ENCODE measurements around the gene ZNF407.

The ZNF407 gene

DNA sequence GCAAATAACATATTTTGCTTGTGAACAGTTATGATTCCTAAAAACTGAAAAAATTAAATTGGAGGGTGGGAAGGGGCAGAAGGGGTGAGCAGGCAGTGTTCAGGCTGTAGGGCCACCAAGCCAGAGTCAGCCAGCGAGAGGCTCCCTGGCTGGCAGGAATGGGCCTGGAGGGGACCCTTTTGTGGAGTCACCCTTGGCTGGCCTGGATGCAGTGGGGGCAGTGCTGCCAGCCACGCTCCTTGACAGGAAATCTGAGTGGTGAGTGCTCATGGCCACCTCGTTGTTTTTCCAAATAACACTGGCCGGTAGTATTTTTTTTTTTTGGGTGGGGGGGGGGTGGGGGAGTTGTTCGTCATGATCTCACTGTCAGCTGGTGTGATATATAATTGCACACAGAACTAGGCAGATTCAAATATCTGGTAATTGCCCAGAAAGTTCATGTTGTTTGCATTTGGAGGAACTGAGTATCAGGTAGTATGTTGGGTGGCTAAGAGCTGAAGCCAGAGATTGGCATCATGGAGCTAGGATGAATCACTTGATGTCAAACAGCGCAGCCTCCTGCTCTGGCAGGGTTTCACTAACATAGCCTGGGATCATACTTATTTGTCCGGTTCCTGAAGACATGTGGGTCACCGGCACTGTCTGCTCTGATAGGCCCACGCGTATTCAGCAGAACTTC lies 451.2 kb downstream of the ZNF407 start:
- DNase-seq (ENCODE audit: low read depth in 3 of 3), result no peak

DNA sequence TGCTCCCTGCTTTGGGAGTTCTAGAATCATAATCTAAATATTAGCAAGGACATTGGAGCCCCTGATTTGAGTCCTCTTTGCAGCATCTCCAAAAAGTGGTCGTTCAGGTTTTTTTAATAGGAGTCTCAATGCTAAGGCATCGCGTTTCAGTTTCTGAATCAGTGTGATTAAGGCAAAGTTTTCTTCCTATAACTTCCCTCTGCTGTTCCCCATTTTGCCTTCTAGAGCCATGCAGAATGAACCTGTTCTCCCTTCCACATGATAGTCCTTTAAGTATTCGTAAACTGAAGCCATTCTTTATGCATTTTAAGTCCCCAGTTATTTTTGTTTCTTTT lies 451.8 kb downstream of the ZNF407 start:
- no peak for DNase-seq (ENCODE audit: low read depth in 3 of 3)

DNA sequence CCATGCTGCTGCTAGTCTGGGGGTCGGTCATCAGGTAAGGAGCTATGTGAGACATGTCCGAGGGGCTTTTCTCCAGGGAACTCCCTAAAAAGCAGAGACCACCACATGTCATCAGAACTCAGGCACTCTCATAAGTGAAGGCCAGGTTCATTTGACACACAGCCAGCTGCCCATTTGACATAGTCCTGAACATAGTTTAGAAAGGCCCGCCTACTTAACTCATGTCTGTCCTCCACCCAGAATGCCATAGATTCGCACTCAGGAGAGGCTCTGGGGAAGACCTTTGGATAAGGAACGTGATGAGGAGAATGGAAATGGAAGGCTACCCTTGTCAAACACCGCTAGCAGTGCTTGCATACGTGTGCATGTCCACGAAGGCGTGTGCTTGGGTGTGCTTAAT lies 454.1 kb downstream of the ZNF407 start:
- no peak for DNase-seq (ENCODE audit: low read depth in 3 of 3)

DNA sequence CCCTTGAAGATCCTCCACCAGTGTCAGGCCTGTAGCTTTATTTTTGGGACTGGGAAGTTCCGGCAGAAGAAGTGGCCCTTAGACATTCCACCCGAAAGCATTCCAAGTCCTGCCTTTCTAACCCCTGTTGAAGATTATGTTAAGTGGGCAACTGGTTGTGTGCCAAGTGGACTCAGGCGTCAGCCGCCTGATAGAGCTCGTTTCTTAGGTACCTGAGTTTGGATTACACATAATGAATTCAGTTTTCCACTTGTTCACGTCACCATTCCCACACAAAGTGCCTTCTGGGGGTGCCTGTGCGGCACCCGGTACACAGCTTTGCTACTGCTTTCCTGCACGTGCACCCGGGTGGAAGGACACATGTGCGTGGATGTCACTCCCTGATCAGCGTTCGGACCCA lies 454.8 kb downstream of the ZNF407 start:
- DNase-seq (ENCODE audit: low read depth in 3 of 3), result no peak

GRCh38 chr18:75053028-75053629 lies 455.5 kb downstream of the ZNF407 start:
- no peak for DNase-seq (ENCODE audit: low read depth in 3 of 3)

GRCh38 chr18:75054046-75054445 lies 456.4 kb downstream of the ZNF407 start:
- no peak for DNase-seq (ENCODE audit: low read depth in 3 of 3)

DNA sequence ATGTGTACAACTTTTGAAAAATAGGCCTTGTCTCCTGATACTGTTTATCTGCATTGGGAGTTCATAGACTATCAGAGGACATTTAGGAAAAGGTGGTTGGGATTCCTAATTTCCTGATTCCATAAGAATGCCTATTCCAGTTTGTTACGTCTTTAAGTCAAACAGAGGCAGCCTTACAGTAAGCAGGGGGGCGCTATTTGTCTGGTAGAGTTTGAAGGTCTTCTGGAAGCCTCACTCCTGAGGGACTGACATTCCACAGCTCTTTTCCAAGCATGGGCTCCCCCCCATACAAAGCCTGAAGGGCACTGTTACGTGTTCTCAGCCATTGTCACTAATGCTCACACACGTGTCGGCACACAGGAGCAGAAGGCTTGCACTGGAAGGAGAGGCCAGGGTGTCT lies 456.9 kb downstream of the ZNF407 start:
- DNase-seq (ENCODE audit: low read depth in 3 of 3), result no peak

GRCh38 chr18:75057169-75057960 lies 459.7 kb downstream of the ZNF407 start:
- no peak for DNase-seq (ENCODE audit: low read depth in 3 of 3)

DNA sequence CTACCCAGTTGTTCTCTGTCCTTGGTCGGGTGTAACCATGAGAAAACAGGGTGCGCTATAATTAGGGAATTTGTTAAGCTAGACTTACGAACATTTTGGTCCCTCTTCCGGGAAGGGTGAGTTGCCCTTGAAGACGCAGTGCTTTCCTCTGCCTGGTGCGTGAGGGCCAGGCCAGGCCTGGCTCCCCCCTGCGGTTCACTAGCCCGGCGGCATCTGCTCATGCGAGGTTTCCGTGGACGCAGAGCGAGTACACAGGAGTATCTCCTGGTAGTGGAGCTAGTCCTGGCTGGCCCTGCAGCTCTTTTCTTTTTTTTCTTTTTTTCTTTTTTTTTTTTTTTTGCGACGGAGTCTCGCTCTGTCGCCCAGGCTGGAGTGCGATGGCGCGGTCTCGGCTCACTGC lies 462.5 kb downstream of the ZNF407 start:
- no peak for DNase-seq (ENCODE audit: low read depth in 3 of 3)

- DNase-seq (ENCODE audit: low read depth in 3 of 3), result no peak
These were observed 464.7 kb downstream of the ZNF407 start for GRCh38 chr18:75062297-75062886.

- DNase-seq (ENCODE audit: low read depth in 3 of 3), result no peak
These were observed 465.5 kb downstream of the ZNF407 start for GRCh38 chr18:75063196-75063595.

GRCh38 chr18:75063615-75064512 lies 466.2 kb downstream of the ZNF407 start:
- no peak for DNase-seq (ENCODE audit: low read depth in 3 of 3)

- DNase-seq (ENCODE audit: low read depth in 3 of 3), result no peak
These were observed 466.8 kb downstream of the ZNF407 start for GRCh38 chr18:75064513-75064905.

- DNase-seq (ENCODE audit: low read depth in 3 of 3), result no peak
These were observed 467.8 kb downstream of the ZNF407 start for GRCh38 chr18:75065251-75066000.

DNA sequence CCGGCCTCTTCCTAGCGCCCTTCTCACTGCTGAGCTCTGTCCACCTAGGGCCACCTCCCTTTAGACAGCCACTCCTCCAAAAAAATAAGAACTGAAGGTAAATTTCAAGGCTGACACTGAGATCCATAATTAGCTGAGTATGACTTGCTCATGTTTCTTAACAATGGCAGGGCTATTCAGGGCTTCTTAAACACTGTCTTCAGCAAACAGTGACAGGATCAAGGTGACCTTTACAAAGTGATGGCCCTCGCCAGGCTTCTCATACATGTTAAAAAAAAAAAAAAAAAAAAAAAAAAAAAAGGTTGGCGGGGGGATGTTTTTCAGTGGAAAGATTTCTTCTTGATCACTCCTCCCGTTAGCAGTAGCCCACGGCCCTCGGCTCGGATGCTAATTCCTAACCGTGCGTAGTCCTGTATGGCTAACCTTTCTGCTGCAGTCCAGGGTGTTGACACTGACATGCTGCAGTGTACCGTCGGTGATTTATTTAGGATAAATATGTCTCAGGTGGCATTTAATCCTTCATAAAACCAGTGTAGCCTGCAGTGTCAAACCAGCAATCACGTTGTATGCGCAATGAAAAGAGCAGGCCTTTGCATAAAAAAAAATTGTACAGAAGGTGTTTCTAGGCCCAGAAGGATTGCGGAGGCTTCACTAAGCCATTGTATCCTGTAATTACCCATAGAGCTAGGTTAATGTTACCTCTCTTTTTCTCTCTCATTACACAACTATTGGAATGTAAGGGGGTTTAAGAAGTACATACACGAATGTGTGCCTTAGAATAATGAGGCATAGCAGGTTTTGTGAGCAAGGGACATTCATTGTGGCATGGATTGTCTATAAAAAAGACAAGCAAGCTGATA lies 468.6 kb downstream of the ZNF407 start:
- no peak for DNase-seq (ENCODE audit: low read depth in 3 of 3)

DNA sequence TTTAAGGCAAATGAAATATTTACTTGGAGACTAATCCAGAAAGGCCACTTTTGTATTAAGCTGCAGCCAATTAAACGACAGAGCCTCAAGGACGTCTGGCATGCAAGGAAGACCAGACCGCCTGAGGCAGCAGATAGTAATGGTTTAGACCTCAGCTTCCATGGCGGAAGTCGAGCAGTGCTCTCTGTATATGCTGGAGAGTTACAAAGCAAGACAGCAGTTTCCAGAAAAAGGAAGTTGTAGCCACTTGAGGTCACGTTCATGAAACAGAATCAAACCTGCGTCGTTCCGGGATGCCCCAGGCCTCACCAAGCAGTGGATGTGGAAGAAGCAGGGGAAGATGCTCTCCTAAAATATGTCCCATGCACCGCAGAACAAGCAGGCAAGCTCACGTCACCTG lies 469.3 kb downstream of the ZNF407 start:
- DNase-seq (ENCODE audit: low read depth in 3 of 3), result no peak

- no peak for DNase-seq (ENCODE audit: low read depth in 3 of 3)
These were observed 470.5 kb downstream of the ZNF407 start for GRCh38 chr18:75067996-75068645.

GRCh38 chr18:75068682-75069435 lies 471.2 kb downstream of the ZNF407 start:
- no peak for DNase-seq (ENCODE audit: low read depth in 3 of 3)

DNA sequence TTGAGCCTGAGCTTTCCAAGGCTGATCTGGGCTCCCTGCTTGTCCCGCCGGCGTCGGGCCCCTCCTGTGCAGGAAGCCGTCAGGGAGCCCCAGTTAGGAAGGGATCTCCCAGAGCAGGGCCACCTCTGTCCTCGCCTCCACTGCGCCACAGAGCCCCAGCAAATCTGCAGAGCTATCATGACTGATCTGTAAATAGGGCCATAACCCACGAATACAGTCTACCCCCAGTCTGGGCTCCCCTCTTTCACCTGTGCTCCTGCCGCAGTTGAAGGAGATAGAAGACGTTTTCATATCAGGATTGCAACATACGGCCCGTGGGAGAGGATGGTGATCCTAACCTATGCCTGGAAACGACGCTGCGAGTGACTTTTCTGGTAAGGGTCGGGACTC lies 472.6 kb downstream of the ZNF407 start:
- no peak for DNase-seq (ENCODE audit: low read depth in 3 of 3)
